GM19455 (cell line): Measurements from ENCODE around the gene WDR41.

Experiments used
- ATAC-seq: cut with Tn5 transposase; IDR thresholded peaks from one replicate; pipeline ENCODE4 v1.9.1; 2021; ENCODE audit not compliant: unreplicated experiment

Gene WDR41

GRCh38 chr5:77449277-77449676 lies 42.8 kb downstream of the WDR41 start:
- no peak for ATAC-seq

GRCh38 chr5:77448831-77449230 lies 43.3 kb downstream of the WDR41 start:
- ATAC-seq: no peak

- ATAC-seq: no peak
Measured at GRCh38 chr5:77444356-77444755, 47.8 kb downstream of the WDR41 start.

DNA sequence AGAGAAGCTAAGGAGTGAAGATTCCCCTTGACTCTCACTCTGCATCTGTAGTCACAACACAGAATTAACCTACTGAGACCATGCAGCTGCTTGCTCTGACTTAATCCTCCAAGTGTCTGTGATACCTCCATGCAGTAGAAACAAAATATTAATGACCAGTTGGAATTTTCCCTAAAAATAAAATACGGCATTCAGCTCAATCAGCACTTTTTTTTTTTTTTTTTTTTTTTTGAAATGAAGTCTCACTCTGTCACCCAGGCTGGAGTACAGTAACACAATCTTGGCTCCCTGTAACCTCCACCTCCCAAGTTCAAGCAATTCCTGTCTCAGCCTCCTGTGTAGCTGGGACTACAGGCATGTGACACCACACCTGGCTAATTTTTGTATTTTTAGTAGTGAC lies 48.4 kb downstream of the WDR41 start:
- ATAC-seq: no peak

GRCh38 chr5:77438071-77438470 lies 54.0 kb downstream of the WDR41 start:
- ATAC-seq: no peak

- ATAC-seq: no peak
Measured at GRCh38 chr5:77437194-77437593, 54.9 kb downstream of the WDR41 start.

GRCh38 chr5:77431719-77432118 lies 60.4 kb downstream of the WDR41 start:
- no peak for ATAC-seq

- ATAC-seq: no peak
Measured at GRCh38 chr5:77431286-77431685, 60.8 kb downstream of the WDR41 start.

- ATAC-seq: no peak
Measured at GRCh38 chr5:77430726-77431125, 61.4 kb downstream of the WDR41 start.

- no peak for ATAC-seq
Measured at GRCh38 chr5:77428526-77428925, 63.6 kb downstream of the WDR41 start.

GRCh38 chr5:77427998-77428397 lies 64.1 kb downstream of the WDR41 start:
- ATAC-seq: no peak

DNA sequence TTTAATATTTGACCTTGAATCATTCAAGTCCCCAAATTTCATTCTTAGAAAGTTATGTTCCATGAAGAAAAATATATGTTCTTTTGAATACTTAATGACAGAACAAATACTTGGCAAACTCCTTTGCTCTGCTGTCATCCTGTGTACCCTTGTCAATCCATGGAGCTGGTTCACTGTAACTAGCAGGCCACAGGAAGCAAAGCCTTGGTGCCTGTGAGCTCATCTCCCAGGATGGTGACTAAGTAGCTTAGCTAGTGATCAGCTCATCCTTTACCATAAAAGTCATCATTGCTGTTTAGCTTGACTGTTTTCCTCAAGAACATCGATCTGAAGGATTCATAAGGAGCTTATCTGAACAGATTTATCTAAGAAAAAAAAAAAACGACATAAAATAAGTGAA lies 65.4 kb downstream of the WDR41 start:
- ATAC-seq: no peak

DNA sequence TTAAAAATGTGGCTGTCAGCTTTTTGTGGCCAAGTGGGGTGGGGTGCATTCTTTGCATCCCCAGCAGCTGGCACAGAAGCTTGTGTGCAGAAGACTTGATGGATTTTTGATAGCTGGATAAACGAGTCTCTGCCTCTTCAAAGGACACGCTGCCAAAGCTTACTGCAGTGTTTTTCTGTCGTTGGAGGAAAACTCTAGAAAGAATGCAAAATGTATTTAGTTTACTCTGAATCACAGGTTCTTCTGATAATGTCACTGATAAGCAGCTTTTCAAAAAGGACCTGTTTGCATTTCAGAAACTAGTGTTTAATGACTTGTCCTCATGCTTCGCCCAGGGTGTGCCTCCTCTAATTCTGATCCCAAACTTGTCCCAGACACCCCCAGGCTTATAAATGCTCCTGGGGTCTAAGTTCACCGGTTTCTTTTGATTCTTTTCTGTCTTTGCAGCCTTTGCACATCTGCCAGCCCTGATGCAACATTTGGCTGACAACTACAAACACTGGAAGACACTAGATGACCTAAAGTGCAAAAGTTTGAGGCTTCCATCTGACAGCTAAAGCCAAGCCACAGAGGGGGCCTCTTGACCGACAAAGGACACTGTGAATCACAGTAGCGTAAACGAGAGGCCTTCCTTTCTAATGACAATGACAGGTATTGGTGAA lies 66.0 kb downstream of the WDR41 start:
- ATAC-seq: no peak

DNA sequence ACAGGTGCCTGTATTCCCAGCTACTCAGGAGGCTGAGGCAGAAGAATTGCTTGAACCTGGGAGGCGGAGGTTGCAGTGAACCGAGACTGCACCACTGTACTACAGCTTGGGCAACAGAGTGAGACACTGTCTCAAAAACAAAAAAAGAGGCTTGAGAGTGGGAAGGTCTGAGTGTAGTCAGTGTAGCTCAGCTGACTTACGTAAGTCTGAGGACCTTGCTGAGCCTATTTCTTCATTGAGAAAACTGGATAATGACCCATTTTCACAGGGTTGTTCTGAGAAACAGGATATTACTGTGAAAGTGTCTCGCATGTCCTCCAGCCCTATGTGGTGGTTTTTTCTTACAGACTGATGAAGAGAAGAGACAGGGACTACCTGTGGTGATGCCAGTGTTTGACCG lies 66.7 kb downstream of the WDR41 start:
- ATAC-seq: no peak

GRCh38 chr5:77424921-77425320 lies 67.2 kb downstream of the WDR41 start:
- ATAC-seq: no peak

DNA sequence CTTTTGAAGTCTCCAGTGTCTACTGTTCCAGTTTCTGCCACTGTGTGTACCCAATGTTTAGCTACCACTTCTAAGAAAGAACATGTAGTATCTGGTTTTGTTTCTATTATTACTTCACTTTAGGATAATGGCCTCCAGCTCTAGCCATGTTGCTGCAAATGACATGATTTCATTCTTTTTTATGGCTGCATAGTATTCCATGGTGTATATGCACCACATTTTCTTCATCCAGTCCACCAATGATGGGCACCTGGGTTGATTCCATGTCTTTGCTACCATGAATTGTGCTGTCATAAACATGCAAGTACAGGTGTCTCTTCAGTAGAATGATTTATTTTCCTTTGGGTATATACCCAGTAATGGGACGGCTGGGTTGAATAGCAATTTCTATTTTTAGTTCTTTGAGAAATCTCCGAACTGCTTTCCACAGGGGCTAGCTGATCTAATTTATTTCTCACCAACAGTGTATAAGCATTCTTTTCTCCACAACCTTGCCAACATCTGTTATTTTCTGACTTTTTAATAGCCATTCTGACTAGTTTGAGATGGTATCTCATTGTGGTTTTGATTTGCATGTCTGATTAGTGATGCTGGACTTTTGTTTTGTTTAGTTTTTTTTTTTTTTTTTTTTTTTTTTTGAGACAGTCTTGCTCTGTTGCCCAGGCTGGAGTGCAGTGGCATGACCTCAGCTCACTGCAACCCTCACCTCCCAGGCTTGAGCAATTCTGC lies 68.9 kb downstream of the WDR41 start:
- ATAC-seq: no peak

DNA sequence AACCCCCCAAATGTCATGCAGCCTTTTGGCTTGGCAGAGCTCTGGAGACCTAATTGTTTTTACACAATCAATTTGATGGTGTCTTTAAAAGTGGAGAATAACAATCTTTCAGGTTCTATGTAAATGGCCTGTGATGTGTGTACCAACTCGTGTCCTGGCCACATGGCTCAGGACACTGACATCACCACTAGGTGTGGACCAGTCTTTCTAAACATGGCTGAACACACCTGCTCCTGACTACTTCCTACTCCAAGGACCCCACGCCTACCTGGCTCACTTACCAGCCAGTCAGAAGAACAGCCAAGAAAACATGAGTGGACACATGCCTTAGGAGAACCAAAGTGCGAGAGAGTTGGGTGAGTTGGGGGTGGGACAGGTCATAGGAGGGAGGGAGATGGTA lies 71.2 kb downstream of the WDR41 start:
- no peak for ATAC-seq

DNA sequence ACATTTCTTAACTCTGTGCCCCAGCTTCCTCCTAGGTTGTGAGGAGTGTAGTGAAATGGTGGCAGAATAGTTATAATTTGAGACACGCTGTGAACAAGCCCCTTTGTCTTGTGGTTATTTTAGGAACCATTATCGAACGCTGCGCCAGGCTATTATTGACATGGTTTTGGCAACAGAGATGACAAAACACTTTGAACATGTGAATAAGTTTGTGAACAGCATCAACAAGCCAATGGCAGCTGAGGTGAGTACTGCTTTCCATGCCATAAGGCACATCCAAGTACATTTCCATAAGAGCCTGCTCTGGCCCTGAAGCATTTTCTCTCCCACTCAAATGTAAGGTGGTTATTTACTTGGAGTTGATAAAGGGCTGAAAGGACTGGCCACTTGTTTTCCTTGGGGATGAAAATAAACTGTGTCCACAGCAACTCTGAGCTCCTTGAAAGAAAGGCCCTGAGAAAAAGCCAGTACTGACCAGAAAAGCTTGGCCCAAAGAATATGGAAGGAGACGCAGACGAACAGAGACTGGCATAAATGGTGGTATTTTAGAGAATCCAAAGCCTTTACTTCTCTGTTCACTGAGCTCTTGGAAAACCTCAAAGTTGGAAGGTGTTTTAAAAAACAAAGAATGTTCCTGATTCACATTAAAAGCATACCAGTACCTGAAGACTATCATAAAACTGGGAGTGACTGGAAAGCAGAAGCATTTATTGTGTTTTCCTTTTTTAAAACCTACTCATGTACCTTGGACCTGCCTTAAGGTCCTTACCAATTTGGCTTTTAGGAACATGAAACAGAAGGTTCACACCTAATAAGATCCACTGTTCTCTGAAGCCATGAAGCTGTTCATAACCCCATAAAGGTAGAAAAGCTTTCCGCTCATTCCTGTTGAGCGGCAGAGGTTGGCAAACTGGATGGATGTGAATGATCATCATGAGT lies 72.2 kb downstream of the WDR41 start:
- no peak for ATAC-seq

- ATAC-seq: no peak
Measured at GRCh38 chr5:77418601-77419581, 73.2 kb downstream of the WDR41 start.

- ATAC-seq: no peak
Measured at GRCh38 chr5:77418162-77418561, 74.0 kb downstream of the WDR41 start.

DNA sequence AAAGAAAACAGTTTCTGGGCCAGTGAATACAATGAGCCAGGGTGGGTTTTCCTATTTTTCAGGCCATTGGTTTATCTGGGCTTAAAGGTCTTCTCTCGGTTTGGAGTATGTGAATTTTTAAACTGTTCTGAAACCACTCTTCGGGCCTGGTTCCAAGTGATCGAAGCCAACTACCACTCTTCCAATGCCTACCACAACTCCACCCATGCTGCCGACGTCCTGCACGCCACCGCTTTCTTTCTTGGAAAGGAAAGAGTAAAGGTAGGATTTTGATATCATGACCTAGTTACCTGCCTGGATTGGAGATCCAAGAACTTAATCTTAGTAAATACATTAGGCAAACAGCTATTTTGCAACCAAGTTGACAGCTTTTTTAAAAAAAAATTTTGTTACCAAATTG lies 79.1 kb downstream of the WDR41 start:
- ATAC-seq: no peak
